ENCODE data around the gene RGL4.
"Not testable (repeated sequence)": the region's sequence is repeated elsewhere in the genome, so short reads cannot be mapped to it uniquely, and the experiment has no call there.

Gene RGL4

GRCh38 chr22:23716811-23717801 is 26.3 kb downstream of the RGL4 start:
- in situ Hi-C loops (cut with HindIII; ENCODE audit: low pct_ligation_motif_present, low pct_unique_long_range_greater_than_20kb, low sequenced_read_pairs) = no loop called here
- peak; percentile 83 for DNase-seq

- in situ Hi-C loops (cut with HindIII; ENCODE audit: low pct_ligation_motif_present, low pct_unique_long_range_greater_than_20kb, low sequenced_read_pairs) = no loop called here
- no peak for DNase-seq
Observed at GRCh38 chr22:23718371-23719165, 27.8 kb downstream of the RGL4 start.

GRCh38 chr22:23720855-23721254 is 30.0 kb downstream of the RGL4 start:
- in situ Hi-C loops (cut with HindIII; ENCODE audit: low pct_ligation_motif_present, low pct_unique_long_range_greater_than_20kb, low sequenced_read_pairs) = no loop called here
- no peak for DNase-seq

GRCh38 chr22:23722160-23722559 is 31.3 kb downstream of the RGL4 start:
- in situ Hi-C loops (cut with HindIII; ENCODE audit: low pct_ligation_motif_present, low pct_unique_long_range_greater_than_20kb, low sequenced_read_pairs) = no loop called here
- DNase-seq = no peak

GRCh38 chr22:23722724-23723123 is 31.9 kb downstream of the RGL4 start:
- in situ Hi-C loops (cut with HindIII; ENCODE audit: low pct_ligation_motif_present, low pct_unique_long_range_greater_than_20kb, low sequenced_read_pairs) = no loop called here

GRCh38 chr22:23728108-23728507 is 37.3 kb downstream of the RGL4 start:
- in situ Hi-C loops (cut with HindIII; ENCODE audit: low pct_ligation_motif_present, low pct_unique_long_range_greater_than_20kb, low sequenced_read_pairs) = not testable (repeated sequence)

More at GRCh38 chr22:23722724-23723123, 31.9 kb downstream of the RGL4 start:
- DNase-seq = no peak

GRCh38 chr22:23737696-23738095 is 46.9 kb downstream of the RGL4 start:
- in situ Hi-C loops (cut with HindIII; ENCODE audit: low pct_ligation_motif_present, low pct_unique_long_range_greater_than_20kb, low sequenced_read_pairs) = no loop called here
- no peak for DNase-seq

More at GRCh38 chr22:23728108-23728507, 37.3 kb downstream of the RGL4 start:
- DNase-seq = not testable (repeated sequence)

- in situ Hi-C loops (cut with HindIII; ENCODE audit: low pct_ligation_motif_present, low pct_unique_long_range_greater_than_20kb, low sequenced_read_pairs) = no loop called here
Observed at GRCh38 chr22:23742505-23743264, 51.9 kb downstream of the RGL4 start.

GRCh38 chr22:23743303-23743705 is 52.5 kb downstream of the RGL4 start:
- DNase-seq = no peak
- in situ Hi-C loops (cut with HindIII; ENCODE audit: low pct_ligation_motif_present, low pct_unique_long_range_greater_than_20kb, low sequenced_read_pairs) = no loop called here

More at GRCh38 chr22:23742505-23743264, 51.9 kb downstream of the RGL4 start:
- no peak for DNase-seq

GRCh38 chr22:23744001-23744400 is 53.2 kb downstream of the RGL4 start:
- DNase-seq = no peak
- in situ Hi-C loops (cut with HindIII; ENCODE audit: low pct_ligation_motif_present, low pct_unique_long_range_greater_than_20kb, low sequenced_read_pairs) = no loop called here

- in situ Hi-C loops (cut with HindIII; ENCODE audit: low pct_ligation_motif_present, low pct_unique_long_range_greater_than_20kb, low sequenced_read_pairs) = no loop called here
- DNase-seq = no peak
Observed at GRCh38 chr22:23744485-23744884, 53.7 kb downstream of the RGL4 start.

- in situ Hi-C loops (cut with HindIII; ENCODE audit: low pct_ligation_motif_present, low pct_unique_long_range_greater_than_20kb, low sequenced_read_pairs) = no loop called here
- no peak for DNase-seq
Observed at GRCh38 chr22:23745791-23746190, 55.0 kb downstream of the RGL4 start.
